COLO829 (cell line): Measurements from ENCODE around the gene ITGB1.

Source experiments
- DNase-seq: peaks from one replicate; pipeline ENCODE4 v3.0.0; 2012; ENCODE audit warnings: low spot score

ITGB1 gene

GRCh38 chr10:32955299-32955772 is 2.7 kb downstream of the ITGB1 start:
- DNase-seq = no peak

GRCh38 chr10:32954545-32955298 is 3.3 kb downstream of the ITGB1 start:
- DNase-seq = no peak

- DNase-seq = no peak
These were observed 4.0 kb downstream of the ITGB1 start for GRCh38 chr10:32954080-32954479.

- DNase-seq = no peak
These were observed 4.6 kb downstream of the ITGB1 start for GRCh38 chr10:32953277-32953927.

- no peak for DNase-seq
These were observed 5.3 kb downstream of the ITGB1 start for GRCh38 chr10:32952541-32953276.

GRCh38 chr10:32952094-32952493 is 5.9 kb downstream of the ITGB1 start:
- no peak for DNase-seq

GRCh38 chr10:32951111-32951510 is 6.9 kb downstream of the ITGB1 start:
- DNase-seq = no peak

- DNase-seq = no peak
These were observed 7.4 kb downstream of the ITGB1 start for GRCh38 chr10:32950591-32951108.

GRCh38 chr10:32949221-32949678 is 8.8 kb downstream of the ITGB1 start:
- no peak for DNase-seq

GRCh38 chr10:32948451-32948850 is 9.6 kb downstream of the ITGB1 start:
- no peak for DNase-seq

GRCh38 chr10:32947586-32947985 is 10.4 kb downstream of the ITGB1 start:
- DNase-seq = no peak

- no peak for DNase-seq
These were observed 11.9 kb downstream of the ITGB1 start for GRCh38 chr10:32946108-32946507.

GRCh38 chr10:32943854-32944661 is 14.0 kb downstream of the ITGB1 start:
- no peak for DNase-seq

- no peak for DNase-seq
These were observed 14.6 kb downstream of the ITGB1 start for GRCh38 chr10:32943395-32943794.

- no peak for DNase-seq
These were observed 15.9 kb downstream of the ITGB1 start for GRCh38 chr10:32942081-32942480.

GRCh38 chr10:32941357-32941756 is 16.7 kb downstream of the ITGB1 start:
- DNase-seq = no peak

GRCh38 chr10:32940321-32941301 is 17.4 kb downstream of the ITGB1 start:
- DNase-seq = no peak

- DNase-seq = no peak
These were observed 18.5 kb downstream of the ITGB1 start for GRCh38 chr10:32939296-32940111.

GRCh38 chr10:32938554-32939061 is 19.4 kb downstream of the ITGB1 start:
- peak; percentile 21 for DNase-seq
